ENCODE measurements around the gene ADGRF4.

- TF ChIP-seq POLR2AphosphoS5 (IDR thresholded peaks at IDR 0.05; ENCODE audit: low read depth, low read length) (no peak), CTCF (IDR thresholded peaks at IDR 0.05; ENCODE audit: control extremely low read depth in 1 of 3, insufficient read depth in 1 of 3, low read depth in 1 of 3, low read length in 3 of 3) (no peak), ATF2 (IDR thresholded peaks at IDR 0.05; ENCODE audit: low read length) (no peak), SRF (IDR thresholded peaks at IDR 0.05; ENCODE audit: low read depth, low read length) (no peak), POLR2A (IDR thresholded peaks at IDR 0.05; ENCODE audit: control extremely low read depth in 1 of 2, low read depth in 2 of 2, low read length in 2 of 2) (no peak), E2F6 (IDR thresholded peaks at IDR 0.05) (no peak), USF2 (IDR thresholded peaks at IDR 0.05; ENCODE audit: low read length) (no peak), MAX (IDR thresholded peaks at IDR 0.05) (no peak), TAF1 (IDR thresholded peaks at IDR 0.05; ENCODE audit: low read depth, low read length) (no peak), ATF3 (IDR thresholded peaks at IDR 0.05; ENCODE audit: insufficient read depth, low read depth, low read length) (no peak), BRCA1 (IDR thresholded peaks at IDR 0.05; ENCODE audit: low read depth, low read length) (no peak), SIRT6 (IDR thresholded peaks at IDR 0.05; ENCODE audit: low read length) (no peak), YY1 (IDR thresholded peaks at IDR 0.05; ENCODE audit: low read depth, low read length) (no peak), GTF2F1 (IDR thresholded peaks at IDR 0.05; ENCODE audit: borderline replicate concordance, low read depth, low read length) (no peak)
Observed at GRCh38 chr6:47709160-47709559, 10.8 kb downstream of the ADGRF4 start.

All from H1 (cell line).